NCI-H526 (cell line): ENCODE data around the gene CASP2.
"Not testable (repeated sequence)": the region's sequence is repeated elsewhere in the genome, so short reads cannot be mapped to it uniquely, and the experiment has no call there.

Experiments used
- DNase-seq, 2 experiments: peaks; one replicate each; lab custom pipeline; 2025; lab: John Stamatoyannopoulos, UW

Gene CASP2

GRCh38 chr7:143264196-143264568 is 24.0 kb upstream of the CASP2 start:
- DNase-seq = not testable (repeated sequence)

DNA sequence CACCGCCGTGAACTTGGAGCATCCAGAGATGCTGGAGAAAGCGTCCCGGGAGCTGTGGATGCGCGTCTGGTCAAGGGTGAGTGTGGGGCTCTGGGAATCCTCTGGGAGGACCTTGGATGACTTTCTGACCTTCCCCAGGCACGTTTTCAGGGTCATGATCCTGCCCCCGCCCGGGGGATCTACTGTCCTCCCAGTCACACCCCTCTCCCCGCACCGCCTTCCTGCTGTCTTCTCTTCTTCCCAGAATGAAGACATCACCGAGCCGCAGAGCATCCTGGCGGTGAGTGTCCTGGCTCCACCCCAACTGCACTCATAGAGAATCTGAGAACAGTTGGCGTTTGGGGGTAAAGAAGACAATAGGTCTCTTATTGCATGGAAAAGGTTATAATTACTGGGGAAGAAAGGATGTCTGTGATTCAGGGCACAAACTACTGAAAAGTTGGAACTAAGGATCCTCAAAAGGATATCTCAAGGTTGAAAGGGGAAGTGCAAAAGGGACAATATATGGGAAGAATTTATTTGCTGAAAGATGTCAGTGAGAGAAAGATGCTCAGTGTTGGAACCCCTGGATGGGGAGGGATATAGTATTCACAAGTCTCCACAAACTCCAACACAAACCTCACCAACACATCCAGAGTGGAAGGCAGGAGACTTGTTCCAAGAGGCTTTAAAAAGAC is 23.0 kb upstream of the CASP2 start:
- no peak for DNase-seq

- no peak for DNase-seq
Measured at GRCh38 chr7:143269251-143269650, 18.9 kb upstream of the CASP2 start.

DNA sequence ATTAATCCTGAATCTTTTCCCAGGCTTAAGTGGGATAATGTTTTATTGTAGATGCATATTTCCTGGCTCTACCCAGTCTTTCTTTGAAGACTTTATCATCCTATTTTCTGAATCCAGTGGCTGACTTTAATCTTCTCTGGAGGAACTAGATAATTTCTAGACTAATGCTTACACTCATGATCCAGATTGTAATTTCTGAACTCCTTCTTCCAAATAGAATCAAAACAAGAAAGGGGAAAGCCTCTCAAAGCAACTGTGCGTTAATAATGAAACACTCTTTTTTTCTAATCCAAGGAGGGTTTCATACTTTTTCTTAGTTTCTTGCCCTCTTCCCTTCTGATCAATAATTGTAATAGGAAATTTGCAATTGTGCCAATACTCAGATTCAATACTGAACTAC is 16.9 kb upstream of the CASP2 start:
- no peak for DNase-seq

DNA sequence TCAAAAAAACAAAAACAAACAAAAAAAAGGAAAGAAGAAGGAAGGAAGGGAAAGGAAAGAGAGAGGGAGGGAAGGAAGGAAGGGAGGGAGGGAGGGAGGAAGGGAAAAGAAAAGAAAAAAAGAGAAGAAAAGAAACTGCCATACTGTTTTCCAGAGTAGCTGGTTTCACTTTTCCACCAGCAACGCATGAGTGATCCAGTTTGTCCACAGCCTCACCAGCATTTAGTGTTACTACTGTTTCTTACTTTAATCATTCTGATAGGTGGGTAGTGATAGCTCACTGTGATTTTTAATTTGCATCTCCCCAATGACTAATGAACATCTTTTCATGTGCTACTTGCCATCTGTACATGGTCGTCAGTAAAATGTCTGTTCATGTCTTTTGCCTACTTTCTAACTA is 15.3 kb upstream of the CASP2 start:
- no peak for DNase-seq

DNA sequence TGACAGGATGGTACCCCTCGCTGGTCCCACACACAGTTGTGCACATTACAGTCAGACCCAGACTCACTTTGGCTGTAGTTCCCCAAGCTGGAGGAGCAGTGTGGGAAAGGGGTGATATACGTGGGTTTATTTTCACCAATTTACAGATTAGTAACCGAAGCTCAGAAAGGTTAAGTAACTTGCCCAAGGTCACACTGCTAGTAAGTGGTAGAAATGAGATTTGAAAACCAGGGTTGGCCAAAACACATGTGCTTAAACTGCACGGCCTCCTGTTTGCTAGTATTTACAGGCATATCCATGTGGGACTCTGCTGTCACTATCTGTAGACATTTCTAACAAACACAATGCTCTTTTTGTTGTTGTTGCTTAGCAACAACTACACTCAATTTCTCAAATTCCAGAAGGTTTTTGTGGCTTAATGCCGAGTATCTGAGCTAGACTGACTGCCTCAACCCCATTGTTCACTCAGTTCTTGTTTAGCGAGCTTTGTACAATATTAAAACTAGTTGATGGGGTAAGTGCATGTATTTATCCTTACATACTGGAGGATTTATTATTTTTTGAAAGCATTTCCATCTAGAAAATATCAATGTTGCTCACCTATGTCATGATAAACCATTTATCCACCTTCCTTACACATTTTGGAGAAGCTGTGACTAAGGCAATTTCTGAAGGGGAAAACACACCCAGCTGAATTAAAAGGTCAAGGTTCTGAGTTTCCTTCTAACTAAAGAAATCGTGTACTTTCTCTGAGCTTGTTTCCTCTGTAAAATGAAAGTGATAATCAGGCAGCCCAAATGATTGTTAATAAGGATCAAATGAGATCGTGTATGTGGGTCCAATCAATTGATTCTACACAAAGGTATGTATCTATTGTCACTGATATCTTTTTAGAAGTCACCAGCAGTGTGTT is 8.7 kb upstream of the CASP2 start:
- no peak for DNase-seq

GRCh38 chr7:143280160-143280559 is 8.0 kb upstream of the CASP2 start:
- DNase-seq = no peak

DNA sequence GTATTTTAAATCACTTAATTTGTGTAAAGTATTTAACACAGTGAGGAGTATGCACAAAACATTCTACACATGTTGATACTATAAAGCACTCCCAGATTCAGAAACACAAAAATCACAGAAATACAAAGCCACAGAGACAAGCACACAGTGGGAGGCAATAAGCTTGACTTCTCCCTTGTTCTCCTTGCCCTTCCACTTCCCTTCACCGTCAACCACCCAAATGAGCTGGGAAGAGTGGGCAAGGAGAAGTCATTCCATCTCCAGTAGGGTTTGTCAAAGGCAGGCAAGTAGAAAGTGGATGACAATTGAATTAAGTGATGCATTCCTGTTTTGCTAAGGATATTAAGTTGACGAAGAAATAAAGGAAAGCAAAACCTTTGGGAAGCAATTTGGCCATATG is 7.6 kb upstream of the CASP2 start:
- DNase-seq = no peak

DNA sequence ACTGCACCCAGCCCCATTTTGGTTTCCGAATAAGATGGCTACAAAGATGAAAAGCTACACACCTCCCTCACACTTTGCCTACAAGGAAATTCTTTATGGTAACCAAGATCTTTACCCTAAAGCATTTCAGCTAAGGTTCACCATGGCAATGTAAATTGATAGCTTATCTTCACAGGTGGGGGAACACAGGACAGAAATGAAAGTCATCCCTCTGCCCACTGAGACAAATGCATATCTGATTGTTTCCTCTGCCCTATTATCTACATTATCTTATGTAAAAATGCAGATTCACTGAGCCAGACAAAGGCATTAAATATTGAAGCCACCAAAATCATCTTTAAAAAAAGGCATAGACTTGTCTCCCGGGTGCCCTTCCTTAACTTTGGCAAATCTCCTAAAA is 6.6 kb upstream of the CASP2 start:
- DNase-seq = no peak

DNA sequence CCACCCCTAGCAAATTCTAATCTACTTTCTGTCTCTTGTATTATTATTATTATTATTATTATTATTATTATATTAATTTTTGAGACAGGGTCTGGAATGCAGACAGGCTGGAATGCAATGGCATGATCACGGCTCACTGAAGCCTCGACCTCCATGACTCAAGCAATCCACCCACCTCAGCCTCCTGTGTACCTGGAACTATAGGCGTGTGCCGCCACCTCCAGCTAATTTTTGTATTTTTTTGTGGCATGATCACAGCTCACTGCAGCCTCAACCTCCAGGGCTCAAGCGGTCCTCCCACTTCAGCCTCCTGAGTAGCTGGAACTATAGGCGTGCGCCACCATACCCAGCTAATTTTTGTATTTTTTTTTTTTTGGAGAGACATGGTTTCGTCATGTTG is 6.0 kb upstream of the CASP2 start:
- no peak for DNase-seq

DNA sequence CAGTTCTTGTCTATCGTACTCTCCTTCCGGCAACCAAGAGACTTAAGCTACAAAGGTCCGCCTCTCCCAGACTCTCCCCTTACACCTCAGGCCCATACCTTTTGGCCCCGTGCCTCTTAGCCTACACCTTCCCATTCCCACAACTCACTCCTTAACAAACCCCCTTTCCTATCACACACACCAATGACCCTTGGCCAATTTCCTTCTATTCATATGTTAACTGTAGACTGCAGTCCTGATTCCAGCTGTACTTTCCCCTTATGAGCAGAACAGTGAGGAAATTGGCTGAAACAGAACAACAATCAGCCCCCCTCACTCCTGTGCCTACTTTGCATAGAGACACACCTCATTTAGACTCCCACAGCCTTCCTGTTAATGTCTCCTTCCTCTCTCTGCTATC is 4.8 kb upstream of the CASP2 start:
- DNase-seq = peak in 1 of 2 experiments; percentile 50

- DNase-seq = peak in 1 of 2 experiments; percentile 62
Measured at GRCh38 chr7:143284591-143285469, 3.3 kb upstream of the CASP2 start, which contains the start of gene TMEM139. TSS of gene TMEM139 (plus strand) at chr7:143284958. CDS start at chr7:143285958, 1,000 bp downstream.

- DNase-seq = no peak
Measured at GRCh38 chr7:143285470-143285778, 2.7 kb upstream of the CASP2 start.

- DNase-seq = no peak
Measured at GRCh38 chr7:143285806-143286521, 2.2 kb upstream of the CASP2 start.

DNA sequence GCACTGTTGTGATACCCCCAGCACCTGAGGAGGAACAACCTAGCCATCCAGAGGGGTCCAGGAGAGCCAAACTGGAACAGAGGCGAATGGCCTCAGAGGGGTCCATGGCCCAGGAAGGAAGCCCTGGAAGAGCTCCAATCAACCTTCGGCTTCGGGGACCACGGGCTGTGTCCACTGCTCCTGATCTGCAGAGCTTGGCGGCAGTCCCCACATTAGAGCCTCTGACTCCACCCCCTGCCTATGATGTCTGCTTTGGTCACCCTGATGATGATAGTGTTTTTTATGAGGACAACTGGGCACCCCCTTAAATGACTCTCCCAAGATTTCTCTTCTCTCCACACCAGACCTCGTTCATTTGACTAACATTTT is 1.6 kb upstream of the CASP2 start:
- DNase-seq = no peak

GRCh38 chr7:143287339-143287934 is 714 bp upstream of the CASP2 start:
- DNase-seq = no peak

DNA sequence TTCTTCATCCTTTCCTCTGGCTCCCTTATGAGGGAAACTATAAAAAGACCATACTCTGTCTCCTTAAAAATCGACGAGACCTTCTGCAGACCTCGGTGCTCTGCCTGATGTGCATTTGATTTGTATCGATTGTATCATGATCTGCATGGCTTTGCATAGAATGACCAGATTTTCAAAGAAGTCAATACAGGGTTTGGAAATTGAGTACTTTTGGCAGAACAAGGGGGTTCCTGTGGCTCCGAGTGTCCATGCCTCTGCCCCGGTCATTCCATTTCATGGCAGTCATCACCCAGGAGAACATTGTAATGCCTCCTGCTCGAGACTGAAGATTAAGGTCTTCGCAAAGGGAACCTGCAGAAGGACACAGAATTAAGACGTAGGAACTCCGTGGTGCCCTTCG is 685 bp downstream of the CASP2 start:
- DNase-seq = peak in 1 of 2 experiments; percentile 27

- DNase-seq = no peak
Measured at GRCh38 chr7:143289421-143289820, 1.3 kb downstream of the CASP2 start.

DNA sequence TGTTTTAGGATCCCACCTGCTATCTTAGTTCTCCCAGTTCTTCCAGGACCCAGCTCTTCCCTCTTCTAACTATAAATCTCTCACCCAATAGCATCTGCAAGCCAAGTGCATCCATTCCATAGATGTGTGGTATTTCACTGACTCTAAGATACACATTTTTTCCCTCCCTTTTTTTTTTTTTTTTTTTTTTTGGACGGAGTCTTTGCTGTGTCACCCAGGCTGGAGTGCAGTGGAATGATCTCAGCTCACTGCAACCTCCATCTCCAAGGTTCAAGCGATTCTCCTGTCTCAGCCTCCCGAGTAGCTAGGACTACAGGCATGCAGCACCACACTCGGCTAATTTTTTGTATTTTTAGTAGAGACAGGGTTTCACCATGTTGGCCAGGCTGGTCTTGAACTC is 1.7 kb downstream of the CASP2 start:
- DNase-seq = not testable (repeated sequence)

- no peak for DNase-seq
Measured at GRCh38 chr7:143290293-143290692, 2.1 kb downstream of the CASP2 start.

DNA sequence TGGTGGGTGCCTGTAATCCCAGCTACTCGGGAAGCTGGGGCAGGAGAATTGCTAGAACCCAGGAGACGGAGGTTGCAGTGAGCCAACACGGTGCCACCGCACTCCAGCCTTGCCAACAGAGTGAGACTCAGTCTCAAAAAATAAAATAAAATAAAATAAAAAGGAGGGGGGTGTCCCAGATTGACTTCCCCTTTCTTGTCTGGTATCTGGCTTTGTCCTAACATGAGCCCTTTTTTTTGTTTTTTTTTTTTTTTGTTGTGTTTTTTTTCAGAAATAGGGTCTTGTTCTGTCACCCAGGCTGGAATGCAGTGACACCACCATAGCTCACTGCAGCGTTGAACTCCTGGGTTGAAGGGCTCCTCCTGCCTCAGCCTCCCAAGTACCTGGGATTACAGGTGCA is 4.7 kb downstream of the CASP2 start:
- DNase-seq = no peak

DNA sequence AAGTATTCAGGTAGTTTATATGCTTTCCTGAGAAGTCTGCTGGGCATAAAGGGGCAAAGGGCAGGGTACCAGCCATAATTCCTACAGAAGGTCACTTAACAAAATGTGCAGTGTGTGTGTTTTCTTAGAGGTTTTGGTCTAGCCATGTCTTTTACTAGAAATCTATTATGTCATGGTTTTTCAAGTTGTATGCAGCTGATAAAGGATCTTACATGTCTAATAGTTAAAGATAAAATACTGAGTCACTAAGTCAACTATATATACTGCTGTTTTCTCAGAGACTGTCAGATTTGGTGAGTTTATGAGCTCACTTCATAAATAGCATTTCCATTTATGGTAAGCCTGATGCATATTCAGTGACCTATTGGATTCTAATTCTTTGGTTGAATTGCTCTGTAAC is 7.7 kb downstream of the CASP2 start:
- DNase-seq = no peak
